Peyer's patch (tissue), 4 donors: ENCODE measurements around the gene IDE.

ENCODE experiments used
- CTCF ChIP-seq, 6 experiments: fragments of 450-650 bp in 4 of 6; fragments of 200-600 bp in 2 of 6; sonication (generic) in 1 of 6; IDR thresholded peaks; one replicate each; pipeline ENCODE4 v1.5.1; 2017 to 2019; ENCODE audit warnings: antibody characterized with exemption in 6 of 6, mild to moderate bottlenecking in 3 of 6, moderate library complexity in 1 of 6
- POLR2A ChIP-seq, 2 donors: fragments of 450-650 bp; IDR thresholded peaks; one replicate each; pipeline ENCODE4 v1.5.1; 2017; ENCODE audit warnings: antibody characterized with exemption in 2 of 2, mild to moderate bottlenecking in 2 of 2, moderate library complexity in 2 of 2

- TF ChIP-seq POLR2A (IDR thresholded peaks at IDR 0.05), result peak; percentile 54 to 61
- peak; percentile 29 to 92 (median 82) for TF ChIP-seq CTCF (IDR thresholded peaks at IDR 0.05)
Observed at GRCh38 chr10:92573798-92574547, at the start of gene IDE.
